ENCODE measurements around the gene NAIF1. TPM values are rescaled to one million over a fixed set of nuclear protein-coding genes. Genes with fewer than 3 reads are reported as not detected.
"Not testable (repeated sequence)": the region's sequence is repeated elsewhere in the genome, so short reads cannot be mapped to it uniquely, and the experiment has no call there.

NAIF1 gene
- total RNA-seq, 1 donor from 2014 or later = 9.5 TPM

GRCh38 chr9:128024761-128025308, 42.3 kb downstream of the NAIF1 start:
- H3F3A ChIP-seq (ENCODE audit: low read depth) = no peaks in the 10 kb centered on the region
- no peak overlapping the region for H3K27ac ChIP-seq
- no peaks in the 10 kb centered on the region for H3K36me3 ChIP-seq
- no peak overlapping the region for H3K4me3 ChIP-seq
- no peak for DNase-seq (ENCODE audit: low spot score)
- H3K9me3 Mint-ChIP-seq = no peaks in the 10 kb centered on the region
- H3K27me3 ChIP-seq = no peaks in the 10 kb centered on the region
- no peaks in the 10 kb centered on the region for H3K4me1 ChIP-seq
- H3K4me3 Mint-ChIP-seq = no peak overlapping the region
- H3K27ac Mint-ChIP-seq = no peak overlapping the region
- peaks cover 6% of the 10 kb centered on the region for H3K4me1 Mint-ChIP-seq
- H3K4me2 ChIP-seq = no peak overlapping the region
- H3K9ac ChIP-seq = no peak overlapping the region
- no peaks in the 10 kb centered on the region for H3K9me3 ChIP-seq (ENCODE audit: low read depth)
- no peak overlapping the region for H2AFZ ChIP-seq (replicated peaks)
- peaks cover 12% of the 10 kb centered on the region for H3K27me3 Mint-ChIP-seq (ENCODE audit: insufficient read depth, low read depth)
- no peaks in the 10 kb centered on the region for H4K20me1 ChIP-seq (ENCODE audit: low read depth)
- H3K36me3 Mint-ChIP-seq = no peaks in the 10 kb centered on the region
- no peaks in the 10 kb centered on the region for H3K79me2 ChIP-seq (ENCODE audit: low read depth)
- TF ChIP-seq EZH2 (IDR thresholded peaks at IDR 0.05) (no peak), CTCF (IDR thresholded peaks at IDR 0.05) (no peak), EZH2phosphoT487 (IDR thresholded peaks at IDR 0.05) (no peak)

- H3F3A ChIP-seq (ENCODE audit: low read depth); DNase-seq (ENCODE audit: low spot score); H3K36me3 ChIP-seq; H4K20me1 ChIP-seq (ENCODE audit: low read depth); H3K9me3 ChIP-seq (ENCODE audit: low read depth); H3K4me1 ChIP-seq; H3K4me3 ChIP-seq; H3K27me3 ChIP-seq; H3K79me2 ChIP-seq (ENCODE audit: low read depth); H3K4me2 ChIP-seq; H3K4me1 Mint-ChIP-seq; H3K9me3 Mint-ChIP-seq; H3K27ac ChIP-seq; H3K4me3 Mint-ChIP-seq; H3K27ac Mint-ChIP-seq; H3K36me3 Mint-ChIP-seq; H2AFZ ChIP-seq (replicated peaks); H3K9ac ChIP-seq: not testable (repeated sequence)
- H3K27me3 Mint-ChIP-seq (ENCODE audit: insufficient read depth, low read depth) = peaks cover 15% of the 10 kb centered on the region
Measured at GRCh38 chr9:128023671-128024070, 43.4 kb downstream of the NAIF1 start.

- no peak overlapping the region for H3K27ac Mint-ChIP-seq
- no peak overlapping the region for H3K4me2 ChIP-seq
- no peak overlapping the region for H3K9ac ChIP-seq
- no peaks in the 10 kb centered on the region for H3K4me1 ChIP-seq
- no peaks in the 10 kb centered on the region for H3K9me3 Mint-ChIP-seq
- no peak overlapping the region for H3K4me3 ChIP-seq
- H3K4me1 Mint-ChIP-seq = peaks cover 6% of the 10 kb centered on the region
- no peaks in the 10 kb centered on the region for H3K9me3 ChIP-seq (ENCODE audit: low read depth)
- no peak overlapping the region for H3K4me3 Mint-ChIP-seq
- no peaks in the 10 kb centered on the region for H3K27me3 ChIP-seq
- TF ChIP-seq CTCF (IDR thresholded peaks at IDR 0.05) (no peak), EZH2phosphoT487 (IDR thresholded peaks at IDR 0.05) (no peak), EZH2 (IDR thresholded peaks at IDR 0.05) (no peak)
- no peak for DNase-seq (ENCODE audit: low spot score)
- H2AFZ ChIP-seq (replicated peaks) = no peak overlapping the region
- H3K79me2 ChIP-seq (ENCODE audit: low read depth) = no peaks in the 10 kb centered on the region
- no peaks in the 10 kb centered on the region for H3K36me3 ChIP-seq
- H3F3A ChIP-seq (ENCODE audit: low read depth) = no peaks in the 10 kb centered on the region
- H3K36me3 Mint-ChIP-seq = no peaks in the 10 kb centered on the region
- peaks cover 16% of the 10 kb centered on the region for H3K27me3 Mint-ChIP-seq (ENCODE audit: insufficient read depth, low read depth)
- no peaks in the 10 kb centered on the region for H4K20me1 ChIP-seq (ENCODE audit: low read depth)
- no peak overlapping the region for H3K27ac ChIP-seq
Measured at GRCh38 chr9:128022886-128023285, 44.2 kb downstream of the NAIF1 start.

- Histone ChIP-seq H3K9ac (no peak overlapping the region), H3K4me1 (no peaks in the 10 kb centered on the region), H3K27ac (no peak overlapping the region), H3K4me3 (no peak overlapping the region), H3K79me2 (ENCODE audit: low read depth) (no peaks in the 10 kb centered on the region), H3K4me2 (no peak overlapping the region), H4K20me1 (ENCODE audit: low read depth) (no peaks in the 10 kb centered on the region), H3K36me3 (no peaks in the 10 kb centered on the region), H2AFZ (replicated peaks) (no peak overlapping the region), H3K9me3 (ENCODE audit: low read depth) (no peaks in the 10 kb centered on the region), H3K27me3 (no peaks in the 10 kb centered on the region), H3F3A (ENCODE audit: low read depth) (no peaks in the 10 kb centered on the region)
- Mint-ChIP-seq H3K27me3 (ENCODE audit: insufficient read depth, low read depth) (peaks cover 16% of the 10 kb centered on the region), H3K4me1 (no peaks in the 10 kb centered on the region), H3K36me3 (no peaks in the 10 kb centered on the region), H3K9me3 (no peaks in the 10 kb centered on the region), H3K4me3 (peak overlapping the region; percentile 35), H3K27ac (no peak overlapping the region)
- no peak for DNase-seq (ENCODE audit: low spot score)
- no peak for TF ChIP-seq EZH2 (IDR thresholded peaks at IDR 0.05)
- TF ChIP-seq CTCF (IDR thresholded peaks at IDR 0.05) = no peak
- TF ChIP-seq EZH2phosphoT487 (IDR thresholded peaks at IDR 0.05) = no peak
Measured at GRCh38 chr9:128021098-128021497, 46.0 kb downstream of the NAIF1 start.
